PC-9 (cell line): Measurements from ENCODE around the gene ANKRD24.

Experiments
- EZH2 ChIP-seq: fragments of 200-600 bp; sonication (generic); IDR thresholded peaks from 2 replicates; pipeline ENCODE4 v1.8.0; 2017; ENCODE audit warnings: antibody characterized with exemption, low read depth
- TF ChIP-seq, protein P1 (sequence below): fragments of 200-600 bp; sonication (generic); conservative IDR thresholded peaks from 2 replicates; pipeline ENCODE4 v1.6.1; 2017; ENCODE audit warnings: mixed run types, antibody characterized with exemption, mild to moderate bottlenecking, moderate library complexity

DNA sequence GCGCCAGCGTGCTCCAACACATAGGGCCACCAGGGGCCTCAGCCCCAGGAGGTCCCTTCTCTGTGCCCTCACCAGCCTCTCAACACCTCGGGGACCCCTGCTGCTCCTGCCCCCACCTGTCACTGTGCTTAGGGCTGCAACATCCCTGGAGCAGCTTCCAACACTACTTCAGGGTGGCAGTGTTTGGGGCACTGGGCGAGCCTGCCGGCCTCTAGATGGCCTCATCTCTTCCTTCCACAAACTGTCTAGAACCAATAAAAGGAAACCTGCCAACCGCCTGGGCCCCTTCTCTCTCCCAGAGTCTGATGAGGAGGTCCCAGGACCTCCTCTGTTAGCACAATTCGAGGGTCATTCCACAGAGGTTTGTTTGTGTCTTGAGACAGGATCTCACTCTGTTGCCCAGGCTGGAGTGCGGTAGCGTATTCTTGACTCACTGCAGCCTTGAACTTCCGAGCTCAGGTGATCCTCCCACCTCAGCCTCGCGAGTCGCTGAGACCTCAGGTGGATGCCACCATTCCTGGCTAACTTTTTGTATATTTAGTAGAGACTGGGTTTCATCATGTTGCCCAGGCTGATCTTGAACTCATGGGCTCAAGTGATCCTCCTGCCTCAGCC lies 86.4 kb downstream of the ANKRD24 start:
- TF ChIP-seq EZH2, result no peak
- TF ChIP-seq, protein P1, sequence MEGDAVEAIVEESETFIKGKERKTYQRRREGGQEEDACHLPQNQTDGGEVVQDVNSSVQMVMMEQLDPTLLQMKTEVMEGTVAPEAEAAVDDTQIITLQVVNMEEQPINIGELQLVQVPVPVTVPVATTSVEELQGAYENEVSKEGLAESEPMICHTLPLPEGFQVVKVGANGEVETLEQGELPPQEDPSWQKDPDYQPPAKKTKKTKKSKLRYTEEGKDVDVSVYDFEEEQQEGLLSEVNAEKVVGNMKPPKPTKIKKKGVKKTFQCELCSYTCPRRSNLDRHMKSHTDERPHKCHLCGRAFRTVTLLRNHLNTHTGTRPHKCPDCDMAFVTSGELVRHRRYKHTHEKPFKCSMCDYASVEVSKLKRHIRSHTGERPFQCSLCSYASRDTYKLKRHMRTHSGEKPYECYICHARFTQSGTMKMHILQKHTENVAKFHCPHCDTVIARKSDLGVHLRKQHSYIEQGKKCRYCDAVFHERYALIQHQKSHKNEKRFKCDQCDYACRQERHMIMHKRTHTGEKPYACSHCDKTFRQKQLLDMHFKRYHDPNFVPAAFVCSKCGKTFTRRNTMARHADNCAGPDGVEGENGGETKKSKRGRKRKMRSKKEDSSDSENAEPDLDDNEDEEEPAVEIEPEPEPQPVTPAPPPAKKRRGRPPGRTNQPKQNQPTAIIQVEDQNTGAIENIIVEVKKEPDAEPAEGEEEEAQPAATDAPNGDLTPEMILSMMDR, result no peak
